ENCODE data around the gene SNRNP70. TPM values are rescaled to one million over a fixed set of nuclear protein-coding genes. Genes with fewer than 3 reads are reported as not detected.

SNRNP70 gene
- total and polyA plus RNA-seq, 10 of the 15 experiments (the other 5 are each of a cell fraction or from before 2014, with no cell fraction given): 2.7 to 453 (median 159) TPM

- TF ChIP-seq, protein P1, sequence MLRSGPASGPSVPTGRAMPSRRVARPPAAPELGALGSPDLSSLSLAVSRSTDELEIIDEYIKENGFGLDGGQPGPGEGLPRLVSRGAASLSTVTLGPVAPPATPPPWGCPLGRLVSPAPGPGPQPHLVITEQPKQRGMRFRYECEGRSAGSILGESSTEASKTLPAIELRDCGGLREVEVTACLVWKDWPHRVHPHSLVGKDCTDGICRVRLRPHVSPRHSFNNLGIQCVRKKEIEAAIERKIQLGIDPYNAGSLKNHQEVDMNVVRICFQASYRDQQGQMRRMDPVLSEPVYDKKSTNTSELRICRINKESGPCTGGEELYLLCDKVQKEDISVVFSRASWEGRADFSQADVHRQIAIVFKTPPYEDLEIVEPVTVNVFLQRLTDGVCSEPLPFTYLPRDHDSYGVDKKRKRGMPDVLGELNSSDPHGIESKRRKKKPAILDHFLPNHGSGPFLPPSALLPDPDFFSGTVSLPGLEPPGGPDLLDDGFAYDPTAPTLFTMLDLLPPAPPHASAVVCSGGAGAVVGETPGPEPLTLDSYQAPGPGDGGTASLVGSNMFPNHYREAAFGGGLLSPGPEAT (IDR thresholded peaks at IDR 0.05; ENCODE audit: low read depth): peak; percentile 95
- TF ChIP-seq, protein P2, sequence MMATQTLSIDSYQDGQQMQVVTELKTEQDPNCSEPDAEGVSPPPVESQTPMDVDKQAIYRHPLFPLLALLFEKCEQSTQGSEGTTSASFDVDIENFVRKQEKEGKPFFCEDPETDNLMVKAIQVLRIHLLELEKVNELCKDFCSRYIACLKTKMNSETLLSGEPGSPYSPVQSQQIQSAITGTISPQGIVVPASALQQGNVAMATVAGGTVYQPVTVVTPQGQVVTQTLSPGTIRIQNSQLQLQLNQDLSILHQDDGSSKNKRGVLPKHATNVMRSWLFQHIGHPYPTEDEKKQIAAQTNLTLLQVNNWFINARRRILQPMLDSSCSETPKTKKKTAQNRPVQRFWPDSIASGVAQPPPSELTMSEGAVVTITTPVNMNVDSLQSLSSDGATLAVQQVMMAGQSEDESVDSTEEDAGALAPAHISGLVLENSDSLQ (IDR thresholded peaks at IDR 0.05): peak; percentile 62; the same call in 1 of the 2 replicates
- TF ChIP-seq NBN (IDR thresholded peaks at IDR 0.05) (peak; percentile 82; the same call in 1 of the 2 replicates), SIX5 (IDR thresholded peaks at IDR 0.05; ENCODE audit: low read depth, low read length, severe bottlenecking) (no peak), USF2 (IDR thresholded peaks at IDR 0.05; ENCODE audit: borderline replicate concordance, low read depth, low read length) (no peak), SREBF1 (IDR thresholded peaks at IDR 0.05; ENCODE audit: low read length) (peak; percentile 92), FOXK2 (IDR thresholded peaks at IDR 0.05) (peak; percentile 97), KLF5 (IDR thresholded peaks at IDR 0.05; ENCODE audit: partially characterized antibody) (peak; percentile 98), EED (IDR thresholded peaks at IDR 0.05; ENCODE audit: low read depth) (0 out of 2 replicates have a peak, but pooled peaks have one; percentile 12), MLLT1 (IDR thresholded peaks at IDR 0.05) (peak; percentile 45; the same call in 1 of the 2 replicates), JUND (IDR thresholded peaks at IDR 0.05; ENCODE audit: low read depth, low read length) (peak; percentile 94), CHD2 (IDR thresholded peaks at IDR 0.05; ENCODE audit: borderline replicate concordance, low read depth, low read length) (no peak), SUZ12 (IDR thresholded peaks at IDR 0.05; ENCODE audit: unreplicated experiment) (no peak)
- TF ChIP-seq, protein P3, sequence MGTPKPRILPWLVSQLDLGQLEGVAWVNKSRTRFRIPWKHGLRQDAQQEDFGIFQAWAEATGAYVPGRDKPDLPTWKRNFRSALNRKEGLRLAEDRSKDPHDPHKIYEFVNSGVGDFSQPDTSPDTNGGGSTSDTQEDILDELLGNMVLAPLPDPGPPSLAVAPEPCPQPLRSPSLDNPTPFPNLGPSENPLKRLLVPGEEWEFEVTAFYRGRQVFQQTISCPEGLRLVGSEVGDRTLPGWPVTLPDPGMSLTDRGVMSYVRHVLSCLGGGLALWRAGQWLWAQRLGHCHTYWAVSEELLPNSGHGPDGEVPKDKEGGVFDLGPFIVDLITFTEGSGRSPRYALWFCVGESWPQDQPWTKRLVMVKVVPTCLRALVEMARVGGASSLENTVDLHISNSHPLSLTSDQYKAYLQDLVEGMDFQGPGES (IDR thresholded peaks at IDR 0.05): 0 out of 2 replicates have a peak, but pooled peaks have one; percentile 3
- TF ChIP-seq, protein P4, sequence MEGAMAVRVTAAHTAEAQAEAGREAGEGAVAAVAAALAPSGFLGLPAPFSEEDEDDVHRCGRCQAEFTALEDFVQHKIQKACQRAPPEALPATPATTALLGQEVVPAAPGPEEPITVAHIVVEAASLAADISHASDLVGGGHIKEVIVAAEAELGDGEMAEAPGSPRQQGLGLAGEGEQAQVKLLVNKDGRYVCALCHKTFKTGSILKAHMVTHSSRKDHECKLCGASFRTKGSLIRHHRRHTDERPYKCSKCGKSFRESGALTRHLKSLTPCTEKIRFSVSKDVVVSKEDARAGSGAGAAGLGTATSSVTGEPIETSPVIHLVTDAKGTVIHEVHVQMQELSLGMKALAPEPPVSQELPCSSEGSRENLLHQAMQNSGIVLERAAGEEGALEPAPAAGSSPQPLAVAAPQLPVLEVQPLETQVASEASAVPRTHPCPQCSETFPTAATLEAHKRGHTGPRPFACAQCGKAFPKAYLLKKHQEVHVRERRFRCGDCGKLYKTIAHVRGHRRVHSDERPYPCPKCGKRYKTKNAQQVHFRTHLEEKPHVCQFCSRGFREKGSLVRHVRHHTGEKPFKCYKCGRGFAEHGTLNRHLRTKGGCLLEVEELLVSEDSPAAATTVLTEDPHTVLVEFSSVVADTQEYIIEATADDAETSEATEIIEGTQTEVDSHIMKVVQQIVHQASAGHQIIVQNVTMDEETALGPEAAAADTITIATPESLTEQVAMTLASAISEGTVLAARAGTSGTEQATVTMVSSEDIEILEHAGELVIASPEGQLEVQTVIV (IDR thresholded peaks at IDR 0.05; ENCODE audit: borderline replicate concordance, partially characterized antibody): peak; percentile 56
- TF ChIP-seq, protein P5, sequence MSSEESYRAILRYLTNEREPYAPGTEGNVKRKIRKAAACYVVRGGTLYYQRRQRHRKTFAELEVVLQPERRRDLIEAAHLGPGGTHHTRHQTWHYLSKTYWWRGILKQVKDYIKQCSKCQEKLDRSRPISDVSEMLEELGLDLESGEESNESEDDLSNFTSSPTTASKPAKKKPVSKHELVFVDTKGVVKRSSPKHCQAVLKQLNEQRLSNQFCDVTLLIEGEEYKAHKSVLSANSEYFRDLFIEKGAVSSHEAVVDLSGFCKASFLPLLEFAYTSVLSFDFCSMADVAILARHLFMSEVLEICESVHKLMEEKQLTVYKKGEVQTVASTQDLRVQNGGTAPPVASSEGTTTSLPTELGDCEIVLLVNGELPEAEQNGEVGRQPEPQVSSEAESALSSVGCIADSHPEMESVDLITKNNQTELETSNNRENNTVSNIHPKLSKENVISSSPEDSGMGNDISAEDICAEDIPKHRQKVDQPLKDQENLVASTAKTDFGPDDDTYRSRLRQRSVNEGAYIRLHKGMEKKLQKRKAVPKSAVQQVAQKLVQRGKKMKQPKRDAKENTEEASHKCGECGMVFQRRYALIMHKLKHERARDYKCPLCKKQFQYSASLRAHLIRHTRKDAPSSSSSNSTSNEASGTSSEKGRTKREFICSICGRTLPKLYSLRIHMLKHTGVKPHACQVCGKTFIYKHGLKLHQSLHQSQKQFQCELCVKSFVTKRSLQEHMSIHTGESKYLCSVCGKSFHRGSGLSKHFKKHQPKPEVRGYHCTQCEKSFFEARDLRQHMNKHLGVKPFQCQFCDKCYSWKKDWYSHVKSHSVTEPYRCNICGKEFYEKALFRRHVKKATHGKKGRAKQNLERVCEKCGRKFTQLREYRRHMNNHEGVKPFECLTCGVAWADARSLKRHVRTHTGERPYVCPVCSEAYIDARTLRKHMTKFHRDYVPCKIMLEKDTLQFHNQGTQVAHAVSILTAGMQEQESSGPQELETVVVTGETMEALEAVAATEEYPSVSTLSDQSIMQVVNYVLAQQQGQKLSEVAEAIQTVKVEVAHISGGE (CRISPR knock-in tag; IDR thresholded peaks at IDR 0.05): no peak
These were observed 65.1 kb downstream of the SNRNP70 start (continued) for GRCh38 chr19:49150106-49150943.

All from GM12878 (cell line).